GM21390 (cell line): ENCODE results near the gene PRKCE.

Source experiments
- ATAC-seq: cut with Tn5 transposase; IDR thresholded peaks from one replicate; pipeline ENCODE4 v1.9.1; 2021; ENCODE audit not compliant: unreplicated experiment

The PRKCE gene

DNA sequence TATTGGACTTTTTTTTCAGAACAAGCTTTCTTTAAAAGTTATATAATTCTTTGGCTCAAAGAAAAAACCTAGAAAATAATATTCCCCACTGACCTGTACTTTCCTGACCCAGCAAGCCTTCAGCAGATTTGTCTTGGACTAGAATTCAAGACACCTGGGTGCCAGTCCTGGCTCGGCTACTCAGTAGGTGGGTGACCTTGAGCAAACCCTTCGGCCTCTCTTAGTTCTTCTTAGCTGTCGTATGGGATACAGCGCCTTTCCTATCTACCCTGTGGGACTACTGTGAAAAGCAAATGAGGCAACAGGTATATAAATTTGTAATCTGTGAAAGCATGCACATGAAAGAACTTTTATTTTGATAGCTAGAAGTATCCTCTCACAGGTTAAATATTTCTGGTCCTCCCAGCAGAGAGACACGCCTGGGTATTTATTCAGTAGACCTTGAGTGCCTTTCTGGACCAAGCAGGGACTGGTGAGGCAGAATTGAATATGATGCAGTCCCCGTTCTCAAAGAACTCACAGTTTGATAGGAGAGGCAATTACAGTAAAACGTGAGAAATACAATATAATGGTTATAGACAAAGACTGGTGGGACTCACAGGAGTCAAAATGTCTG is 576.3 kb downstream of the PRKCE start:
- no peak for ATAC-seq

DNA sequence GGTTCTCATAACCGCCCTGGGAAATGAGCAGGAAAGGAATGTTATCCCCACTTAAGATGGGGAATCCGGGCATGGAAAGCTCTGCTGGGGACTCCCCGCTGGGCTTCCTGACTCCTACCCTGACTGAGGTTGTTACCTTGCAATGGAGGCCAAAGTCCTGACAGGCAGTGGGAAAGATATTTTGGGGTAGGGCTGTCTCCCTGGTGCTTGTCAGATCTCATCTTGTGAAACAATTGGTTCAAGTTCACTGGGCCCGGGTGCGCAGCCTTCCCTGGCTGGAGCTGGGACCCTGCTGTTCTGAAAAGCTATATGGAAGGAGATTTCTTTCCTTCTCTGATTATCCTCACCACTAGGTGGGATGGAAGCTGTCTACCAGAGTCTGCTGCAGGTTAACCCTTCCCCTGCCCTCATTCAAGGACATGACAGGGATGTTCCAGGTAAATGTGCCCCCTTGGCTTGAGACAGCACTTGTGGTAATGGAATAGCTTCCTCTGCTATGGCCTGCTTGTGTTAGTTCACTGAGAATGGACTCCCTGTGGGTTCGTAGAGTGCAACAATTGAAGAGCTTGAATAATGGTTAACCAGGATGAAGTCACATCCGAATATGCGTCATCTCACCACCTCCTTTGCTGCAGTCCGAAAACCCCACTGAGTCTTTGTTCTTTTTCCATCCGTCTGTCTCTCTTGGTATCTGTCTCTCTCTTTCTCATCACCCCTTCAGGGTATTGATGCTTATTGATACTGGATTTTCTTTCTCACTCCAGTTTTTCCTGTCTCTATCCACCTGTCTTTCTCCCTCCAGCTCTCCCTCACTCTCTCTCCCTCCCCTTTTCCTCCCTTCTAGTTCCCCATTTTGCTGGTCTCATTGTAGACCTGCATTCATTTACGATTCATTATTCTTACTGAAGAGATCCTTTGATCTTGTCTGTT is 577.9 kb downstream of the PRKCE start:
- ATAC-seq, result peak; percentile 63

DNA sequence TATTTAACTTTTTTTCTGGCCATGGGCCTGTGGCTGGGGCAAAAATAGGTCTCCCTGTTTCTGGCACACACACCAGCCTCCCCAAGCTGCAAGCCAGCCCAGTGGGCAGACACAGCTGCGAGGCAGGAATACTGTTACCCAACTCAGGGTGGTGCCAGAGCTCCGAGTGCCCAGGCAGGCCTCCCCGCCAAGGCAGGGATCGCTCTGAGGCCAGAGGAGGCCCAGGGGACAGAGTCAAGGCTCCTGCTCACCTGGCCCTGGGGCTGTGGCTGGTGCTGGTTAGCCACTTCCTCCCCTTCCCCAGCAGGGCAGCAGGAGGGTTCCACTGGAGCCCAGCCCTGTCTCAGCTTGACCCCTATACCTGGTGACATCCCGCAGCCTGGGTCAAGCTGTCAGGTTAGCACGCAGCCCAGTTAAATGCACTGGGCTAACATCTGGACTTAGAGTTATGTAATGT is 578.7 kb downstream of the PRKCE start:
- peak; percentile 46 for ATAC-seq

DNA sequence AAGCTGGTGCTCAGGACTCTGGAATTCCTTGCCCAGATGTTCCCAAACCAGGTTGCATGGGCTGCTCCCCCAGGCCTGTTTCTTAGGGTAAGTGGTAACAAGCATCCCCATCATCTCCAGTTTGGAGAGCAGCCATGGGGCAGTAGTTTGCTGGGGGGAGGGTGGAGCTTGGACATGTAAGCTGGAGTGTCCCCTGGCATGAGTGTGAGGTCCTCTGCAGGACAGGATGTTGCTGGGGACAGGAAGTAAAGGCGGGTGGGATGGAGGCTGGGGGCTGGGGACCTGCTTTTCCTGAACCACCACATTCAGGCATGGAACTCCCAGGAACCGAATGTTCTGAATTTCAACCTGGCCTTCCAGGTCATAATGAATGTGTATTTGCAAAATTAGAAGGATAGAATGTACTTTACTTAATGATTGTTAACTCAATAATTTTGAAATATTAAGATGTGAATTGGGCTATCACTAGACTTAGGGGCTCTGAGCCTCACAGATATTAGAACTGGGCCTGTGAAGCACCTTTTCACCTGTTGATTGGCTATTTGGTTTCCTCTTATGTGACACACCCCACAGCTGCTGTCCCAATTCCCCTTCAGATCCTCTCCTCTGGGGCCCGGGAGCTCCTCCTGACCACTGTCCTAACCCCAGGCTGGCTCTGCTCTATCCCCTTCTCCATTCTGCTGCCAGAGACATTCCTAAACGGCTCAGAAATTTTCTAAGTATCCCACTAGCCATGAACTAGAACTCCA is 579.4 kb downstream of the PRKCE start:
- no peak for ATAC-seq

DNA sequence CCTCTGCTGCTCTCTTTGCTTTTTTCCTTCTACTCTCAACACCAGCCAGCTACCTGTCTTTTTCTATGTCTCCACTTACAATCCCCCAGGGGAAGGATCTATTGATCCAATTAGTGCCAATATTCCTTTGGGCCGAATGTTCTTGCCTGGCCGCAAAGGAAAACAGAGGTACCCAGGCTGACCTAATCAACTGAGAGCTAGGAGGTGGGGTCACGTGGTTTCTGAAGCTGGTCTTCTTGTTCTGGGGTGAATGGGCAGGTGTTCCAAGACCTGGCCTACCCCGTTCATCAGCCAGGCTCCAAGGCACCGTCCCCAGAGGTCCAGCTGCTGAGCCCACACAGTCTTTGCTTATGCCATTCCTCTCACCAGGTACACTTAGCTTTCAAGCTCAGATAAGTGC is 580.2 kb downstream of the PRKCE start:
- ATAC-seq, result no peak

DNA sequence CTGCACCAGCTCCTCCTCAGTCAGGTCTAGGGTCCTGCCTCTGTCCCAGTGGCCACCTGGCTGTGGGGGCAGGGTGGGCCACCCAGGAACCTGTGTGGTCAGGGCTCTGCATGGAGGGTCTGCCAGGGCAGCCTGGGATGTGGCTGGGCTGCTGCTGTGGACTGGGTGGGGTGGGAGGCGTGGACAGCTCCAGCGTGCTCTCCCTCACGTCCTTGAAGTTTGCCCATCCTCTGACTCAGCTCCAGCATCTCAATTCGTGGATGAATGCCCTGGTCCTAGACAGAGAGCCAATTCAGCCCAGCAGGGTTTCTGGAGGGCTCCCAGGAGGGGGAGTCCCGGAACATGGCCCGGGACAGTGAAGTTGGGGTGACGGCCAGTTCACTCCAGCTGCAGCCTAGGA is 581.4 kb downstream of the PRKCE start:
- no peak for ATAC-seq

DNA sequence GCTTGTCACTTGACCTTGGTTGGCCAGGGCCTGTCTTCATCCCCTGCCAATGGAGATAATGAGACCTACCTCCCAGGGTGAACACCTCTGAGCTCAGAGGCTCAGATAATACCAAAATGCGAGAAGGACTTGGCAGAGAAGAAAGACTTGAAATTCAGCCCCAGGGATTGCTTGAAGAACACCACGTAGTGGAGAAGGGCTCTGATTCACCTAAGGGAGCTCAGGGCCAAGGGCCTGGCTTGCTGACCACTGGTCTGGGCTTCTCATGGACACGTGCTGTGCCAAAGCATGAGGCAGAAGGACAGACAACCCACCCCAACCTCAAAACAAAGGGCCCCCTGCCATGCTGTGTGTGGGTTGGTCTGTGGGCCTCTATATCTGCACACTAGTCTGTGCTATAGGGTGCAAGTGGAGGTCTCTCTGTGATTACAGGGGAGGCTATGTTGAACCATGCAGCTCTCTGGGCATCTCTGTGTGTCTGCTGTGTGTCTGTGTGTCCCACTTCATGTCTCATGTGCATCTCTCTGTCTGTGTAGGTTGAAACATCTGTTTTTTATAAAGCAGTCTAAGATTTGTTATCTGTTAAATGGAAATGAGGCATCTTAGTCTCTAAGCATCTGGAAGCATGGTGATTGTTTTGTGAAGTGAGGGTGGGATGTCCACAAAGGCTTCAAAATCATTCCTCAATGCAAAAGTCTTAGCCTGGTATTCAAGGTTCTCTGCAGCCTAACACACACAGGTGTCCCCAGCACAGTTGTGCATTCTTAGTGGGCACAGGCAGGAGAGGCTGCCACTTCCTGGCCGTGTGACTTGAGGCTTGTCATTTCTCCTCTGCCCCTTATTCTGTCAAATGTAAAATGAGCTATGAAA is 584.8 kb downstream of the PRKCE start:
- no peak for ATAC-seq

DNA sequence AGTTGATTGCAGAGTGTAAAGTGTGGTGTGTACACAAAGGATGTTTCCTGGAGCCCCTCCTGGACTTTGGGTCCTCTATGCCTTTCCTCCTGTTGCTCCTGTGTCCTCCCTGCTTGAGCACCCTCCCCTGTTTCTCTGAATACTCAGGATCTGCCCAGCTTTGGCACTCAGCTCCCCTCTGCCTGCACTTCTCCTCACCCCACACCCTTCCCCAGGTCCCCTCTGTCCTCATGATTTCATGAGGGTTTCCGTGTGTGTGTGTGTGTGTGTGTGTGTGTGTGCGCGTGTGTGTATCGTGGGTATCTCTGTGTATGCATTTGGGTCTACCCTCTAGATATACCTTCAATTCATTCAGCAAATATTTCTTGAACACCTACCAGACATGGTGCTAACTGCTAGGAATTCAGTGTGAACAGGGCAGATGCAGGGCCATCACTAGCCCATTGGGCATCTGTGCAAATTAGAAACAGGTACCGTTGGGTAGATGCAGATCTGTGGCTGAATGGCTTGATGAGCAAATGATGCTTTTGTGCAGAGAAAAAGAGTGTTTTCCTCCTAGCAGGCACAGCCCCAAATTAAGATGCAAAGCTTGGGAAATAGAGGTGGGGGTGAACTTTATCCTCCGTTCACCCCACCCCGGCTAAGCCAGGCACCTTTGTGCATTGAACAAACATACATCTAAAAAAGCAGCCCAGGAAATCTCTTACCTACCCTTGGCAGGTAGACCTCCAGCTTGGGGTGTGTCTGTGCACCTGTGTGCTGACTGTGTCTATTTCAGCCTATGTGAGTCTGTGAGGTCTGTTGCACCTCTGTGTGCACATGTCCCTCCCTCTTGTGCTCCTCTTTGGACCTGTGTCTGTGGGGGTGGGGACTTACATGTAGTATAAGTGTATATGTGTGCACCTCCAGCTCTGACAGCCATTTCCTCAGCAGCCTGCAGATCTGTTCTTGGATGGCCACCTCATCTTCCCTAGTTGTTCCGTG is 585.7 kb downstream of the PRKCE start:
- ATAC-seq, result no peak
